H1 (cell line): ENCODE results near the gene CST8. TPM values are rescaled to one million over a fixed set of nuclear protein-coding genes. Genes with fewer than 3 reads are reported as not detected.

Experiments
- CTCF ChIA-PET: fragments of 300-600 bp; sonication (Branson Sonifier 250); formaldehyde crosslinking; loops from one replicate; lab custom pipeline; 2021; ENCODE audit not compliant: partially characterized antibody; lab: Charles Lee
- POLR2A ChIA-PET: fragments of 300-600 bp; sonication (Branson Sonifier 250); formaldehyde crosslinking; loops from one replicate; lab custom pipeline; 2021; ENCODE audit warnings: inconsistent platforms; ENCODE audit not compliant: partially characterized antibody; lab: Charles Lee
- DNase-seq, 2 experiments: peaks; one replicate each; pipeline versions ENCODE4 v3.0.0 to v3.0.0-alpha.2; 2010 to 2022; ENCODE audit warnings: low spot score in 2 of 2, low read depth in 1 of 2, mixed read lengths in 1 of 2
- FAIRE-seq: peaks from 2 replicates; lab custom pipeline; 2011; peaks lifted over from hg19 to GRCh38; lab: Jason Lieb, UNC
- H2AFZ ChIP-seq: 2 replicates; pipeline ENCODE4 v1.8.1; 2012; ENCODE audit warnings: low read length, inconsistent platforms
- H2AK5ac ChIP-seq: 2 replicates; pipeline ENCODE4 v1.6.1; 2013; ENCODE audit warnings: low read depth, low read length
- H2BK120ac ChIP-seq: replicated peaks from 2 replicates; pipeline ENCODE3; 2013; ENCODE audit warnings: low read depth, low read length, inconsistent platforms
- H2BK12ac ChIP-seq: 2 replicates; pipeline ENCODE4 v1.6.1; 2013; ENCODE audit warnings: low read depth, low read length
- H2BK15ac ChIP-seq: 2 replicates; pipeline ENCODE4 v1.6.1; 2013; ENCODE audit warnings: low read length
- H2BK20ac ChIP-seq: 2 replicates; pipeline ENCODE4 v1.6.1; 2013; ENCODE audit warnings: low read length
- H2BK5ac ChIP-seq: 2 replicates; pipeline ENCODE4 v1.6.1; 2013; ENCODE audit warnings: low read depth, low read length
- H3K14ac ChIP-seq: 2 replicates; pipeline ENCODE4 v1.6.1; 2013; ENCODE audit warnings: inconsistent platforms; ENCODE audit not compliant: insufficient read length
- H3K18ac ChIP-seq: 2 replicates; pipeline ENCODE4 v1.6.1; 2013; ENCODE audit warnings: low read length; ENCODE audit errors: extremely low read depth
- H3K23ac ChIP-seq: 2 replicates; pipeline ENCODE4 v1.6.1; 2013; ENCODE audit warnings: inconsistent platforms; ENCODE audit not compliant: insufficient read length
- H3K23me2 ChIP-seq: 2 replicates; pipeline ENCODE4 v1.6.1; 2013; ENCODE audit warnings: low read depth, low read length
- H3K27ac ChIP-seq: 2 replicates; pipeline ENCODE4 v1.6.1; 2011; ENCODE audit warnings: low read depth, low read length, inconsistent platforms
- H3K27me3 ChIP-seq, 4 experiments: replicated peaks in 1 of 4; 1 replicate in 1 of 4; 2 replicates in 3 of 4; pipeline versions ENCODE4 v1.6.1 to v1.8.1; 2011 to 2013; ENCODE audit warnings: low read length in 3 of 4, mild to moderate bottlenecking in 3 of 4, inconsistent platforms in 2 of 4, mixed read lengths in 2 of 4, moderate library complexity in 1 of 4; ENCODE audit not compliant: control insufficient read depth in 3 of 4, insufficient read depth in 3 of 4; ENCODE audit errors: extremely low read depth in 1 of 4
- H3K36me3 ChIP-seq, 4 experiments: 2 replicates each; pipeline versions ENCODE4 v1.6.1 to v1.8.1; 2011 to 2013; ENCODE audit warnings: mild to moderate bottlenecking in 4 of 4, low read length in 3 of 4, moderate library complexity in 2 of 4, control low read depth in 1 of 4, inconsistent platforms in 1 of 4; ENCODE audit not compliant: insufficient read depth in 4 of 4, control insufficient read depth in 2 of 4
- H3K4ac ChIP-seq: replicated peaks from 2 replicates; pipeline ENCODE3; 2013; ENCODE audit warnings: low read length, low read depth, mixed read lengths, inconsistent platforms; ENCODE audit not compliant: insufficient read length
- H3K4me1 ChIP-seq, 4 experiments: replicated peaks in 1 of 4; 1 replicate in 1 of 4; 2 replicates in 3 of 4; pipeline versions ENCODE4 v1.6.1 to v1.8.1; 2011 to 2013; ENCODE audit warnings: low read length in 3 of 4, inconsistent platforms in 2 of 4, mixed read lengths in 1 of 4; ENCODE audit not compliant: insufficient read depth in 4 of 4, control insufficient read depth in 3 of 4
- H3K4me2 ChIP-seq, 2 experiments: 2 replicates each; pipeline versions ENCODE4 v1.6.1 to v1.8.1; 2011 to 2013; ENCODE audit warnings: low read depth in 2 of 2, low read length in 2 of 2, control low read depth in 1 of 2, inconsistent platforms in 1 of 2, mild to moderate bottlenecking in 1 of 2; ENCODE audit not compliant: insufficient read depth in 1 of 2
- H3K4me3 ChIP-seq, 4 experiments: fragments of 200-600, 300-600 bp in 1 of 4; sonication (generic), shearing (Covaris generic), sonication (Bioruptor Twin) in 1 of 4; 2 replicates each; pipeline versions ENCODE4 v1.5.1 to v1.8.1; 2011 to 2016; ENCODE audit warnings: low read length in 4 of 4, low read depth in 3 of 4, control low read depth in 2 of 4, inconsistent platforms in 2 of 4, mild to moderate bottlenecking in 2 of 4, mixed read lengths in 1 of 4, moderate library complexity in 1 of 4; ENCODE audit not compliant: insufficient read depth in 2 of 4; ENCODE audit errors: extremely low read depth in 1 of 4
- H3K56ac ChIP-seq: replicated peaks from 2 replicates; pipeline ENCODE3; 2013; ENCODE audit warnings: low read depth, mild to moderate bottlenecking, mixed read lengths, low read length, inconsistent platforms; ENCODE audit not compliant: insufficient read length
- H3K79me1 ChIP-seq: 2 replicates; pipeline ENCODE4 v1.6.1; 2013; ENCODE audit warnings: low read depth, low read length, control low read depth
- H3K79me2 ChIP-seq, 2 experiments: 2 replicates each; pipeline versions ENCODE4 v1.6.1 to v1.8.1; 2012 to 2013; ENCODE audit warnings: low read length in 2 of 2, mild to moderate bottlenecking in 2 of 2, inconsistent platforms in 1 of 2; ENCODE audit not compliant: insufficient read depth in 2 of 2, control insufficient read depth in 1 of 2
- H3K9ac ChIP-seq, 4 experiments: replicated peaks in 1 of 4; 1 replicate in 1 of 4; 2 replicates in 3 of 4; pipeline versions ENCODE4 v1.6.1 to v1.8.1; 2011 to 2013; ENCODE audit warnings: low read depth in 3 of 4, low read length in 3 of 4, control low read depth in 2 of 4, mild to moderate bottlenecking in 2 of 4, moderate library complexity in 2 of 4, inconsistent platforms in 1 of 4; ENCODE audit errors: extremely low read depth in 1 of 4
- H3K9me3 ChIP-seq, 2 experiments: 2 replicates each; pipeline versions ENCODE4 v1.6.1 to v1.8.1; 2012 to 2013; ENCODE audit warnings: mild to moderate bottlenecking in 2 of 2, moderate library complexity in 2 of 2, control low read depth in 1 of 2, inconsistent platforms in 1 of 2, low read depth in 1 of 2, low read length in 1 of 2, mixed read lengths in 1 of 2; ENCODE audit not compliant: insufficient read depth in 2 of 2
- H4K20me1 ChIP-seq, 2 experiments: replicated peaks in 1 of 2; 2 replicates each; pipeline versions ENCODE3 to v1.8.1; 2011 to 2013; ENCODE audit warnings: inconsistent platforms in 2 of 2, low read length in 2 of 2, mild to moderate bottlenecking in 1 of 2; ENCODE audit not compliant: insufficient read depth in 2 of 2, control insufficient read depth in 1 of 2
- H4K5ac ChIP-seq: 2 replicates; pipeline ENCODE4 v1.6.1; 2013; ENCODE audit warnings: low read length, low read depth, mixed read lengths, inconsistent platforms; ENCODE audit not compliant: insufficient read length
- H4K8ac ChIP-seq: 2 replicates; pipeline ENCODE4 v1.8.0; 2013; ENCODE audit warnings: mild to moderate bottlenecking, moderate library complexity, low read length, inconsistent platforms; ENCODE audit not compliant: insufficient read depth; ENCODE audit errors: extremely low read depth
- H4K91ac ChIP-seq: replicated peaks from 2 replicates; pipeline ENCODE3; 2013; ENCODE audit warnings: low read length, mixed read lengths, inconsistent platforms; ENCODE audit not compliant: insufficient read length
- ATF3 ChIP-seq: IDR thresholded peaks from 2 replicates; pipeline ENCODE4 v1.6.1; 2011; ENCODE audit warnings: low read depth, mild to moderate bottlenecking, low read length; ENCODE audit not compliant: insufficient read depth
- BRCA1 ChIP-seq: IDR thresholded peaks from 2 replicates; pipeline ENCODE4 v1.6.1; 2012; ENCODE audit warnings: low read depth, low read length, improper control_type of control experiment
- CHD1 ChIP-seq: IDR thresholded peaks from 2 replicates; pipeline ENCODE4 v1.6.1; 2012; ENCODE audit warnings: low read depth, low read length, improper control_type of control experiment
- CHD2 ChIP-seq: IDR thresholded peaks from 2 replicates; pipeline ENCODE4 v1.6.1; 2012; ENCODE audit warnings: low read length, improper control_type of control experiment
- EGR1 ChIP-seq: IDR thresholded peaks from 2 replicates; pipeline ENCODE4 v1.6.1; 2011; ENCODE audit warnings: low read depth, low read length, borderline replicate concordance
- GABPA ChIP-seq: IDR thresholded peaks from 2 replicates; pipeline ENCODE4 v1.6.1; 2011; ENCODE audit warnings: mild to moderate bottlenecking, low read length, moderate library complexity, borderline replicate concordance; ENCODE audit not compliant: insufficient read depth
- HDAC6 ChIP-seq: IDR thresholded peaks from one replicate; pipeline ENCODE4 v1.7.1; 2012; ENCODE audit warnings: low read depth, mild to moderate bottlenecking, inconsistent platforms, low read length, moderate library complexity
- KDM4A ChIP-seq: IDR thresholded peaks from one replicate; pipeline ENCODE4 v1.7.1; 2012; ENCODE audit warnings: low read depth, mild to moderate bottlenecking, moderate library complexity, low read length, inconsistent platforms; ENCODE audit not compliant: severe bottlenecking
- POLR2A ChIP-seq, 2 experiments: IDR thresholded peaks; 1 replicate in 1 of 2; 2 replicates in 1 of 2; pipeline ENCODE4 v1.6.1; 2011; ENCODE audit warnings: low read depth in 2 of 2, low read length in 2 of 2, mild to moderate bottlenecking in 2 of 2; ENCODE audit errors: control extremely low read depth in 1 of 2
- RFX5 ChIP-seq: IDR thresholded peaks from 2 replicates; pipeline ENCODE4 v1.6.1; 2011; ENCODE audit warnings: low read depth, low read length, improper control_type of control experiment, borderline replicate concordance
- SIN3A ChIP-seq, 2 experiments: IDR thresholded peaks in 1 of 2; conservative IDR thresholded peaks in 1 of 2; 2 replicates each; pipeline ENCODE4 v1.6.1; 2011 to 2012; ENCODE audit warnings: low read length in 2 of 2, improper control_type of control experiment in 1 of 2, low read depth in 1 of 2, mild to moderate bottlenecking in 1 of 2
- TBP ChIP-seq: IDR thresholded peaks from 2 replicates; pipeline ENCODE4 v1.6.1; 2011; ENCODE audit warnings: low read depth, low read length, improper control_type of control experiment
- TEAD4 ChIP-seq: IDR thresholded peaks from 2 replicates; pipeline ENCODE4 v1.6.1; 2012; ENCODE audit warnings: low read depth, low read length, inconsistent platforms, mixed read lengths
- WGBS, 2 experiments: shearing (Covaris generic) in 1 of 2; methylation state at CpG; one replicate each; pipeline versions ENCODE4 v1.1.6 to v1.1.7; 2013 to 2015; ENCODE audit warnings: low lambda C conversion rate in 2 of 2, mixed read lengths in 2 of 2, inconsistent platforms in 1 of 2, low coverage in 1 of 2, missing lambda C conversion rate in 1 of 2; ENCODE audit not compliant: insufficient replicate concordance in 2 of 2, insufficient coverage in 1 of 2, insufficient read length in 1 of 2; ENCODE audit errors: extremely low coverage in 1 of 2, missing lambda C conversion rate in 1 of 2; 5-methylcytosine and 5-hydroxymethylcytosine counted together
- polyA plus RNA-seq, 7 experiments: library from polyadenylated mRNA; depleted of rRNA in 3 of 7; stranded (reverse) in 5 of 7; unstranded in 2 of 7; fragments of >200 nt in 5 of 7; fragments of 200-250 nt in 2 of 7; gene quantifications; 1 replicate in 5 of 7; 2 replicates in 1 of 7; 4 replicates in 1 of 7; pipeline versions ENCODE4 v1.2.1 to v1.2.3, GENCODE V29; 2011 to 2013; ENCODE audit warnings: missing spikeins in 2 of 7, mixed read lengths in 2 of 7
- total RNA-seq: library from RNA; stranded (reverse); fragmentation: NEBNext Ultra II Directional; extraction: Animal tissue kit (Norgen Biotek cat#: 25700); gene quantifications from 2 replicates; pipeline ENCODE4 v1.2.1, GENCODE V29; 2021

CST8 gene
- total and polyA plus RNA-seq, 2 of the 8 experiments (the other 6 are each of a cell fraction or from before 2014, with no cell fraction given), result not detected

- CTCF ChIA-PET, result interaction anchor here (1.1 to 2.6 kb wide), 5 partner anchors 11 to 147 kb away, joined by 3 to 9 read pairs (median 7); no protein-coding TSS in a partner anchor
- H3K4ac ChIP-seq, result no peak overlapping the region
- no peak overlapping the region; the same call in 1 of the 2 replicates for H2BK20ac ChIP-seq
- H3K14ac ChIP-seq, result no peak overlapping the region
- peak overlapping the region; percentile 57 for H4K91ac ChIP-seq
- H2AFZ ChIP-seq, result no peak overlapping the region
- POLR2A ChIA-PET, result no interaction called here
- H3K79me1 ChIP-seq, result no peaks in the 10 kb centered on the region
- H3K27ac ChIP-seq, result no peak overlapping the region
- no peaks in the 10 kb centered on the region for H3K79me2 ChIP-seq
- no peak overlapping the region for H2BK12ac ChIP-seq
- H3K4me3 ChIP-seq, result no peak overlapping the region
- H3K23me2 ChIP-seq, result no peaks in the 10 kb centered on the region
- H3K4me2 ChIP-seq, result no peak overlapping the region
- whole genome bisulfite sequencing, 2 experiments, result 90% methylated on average over 3 of the region's 3 CpGs; no CpG with 5 or more reads in 1 of the 2 experiments
- no peak overlapping the region for H3K18ac ChIP-seq
- no peak overlapping the region for H2BK5ac ChIP-seq
- H3K56ac ChIP-seq, result no peak overlapping the region
- no peak overlapping the region for H3K23ac ChIP-seq
- peaks cover 0 to 2% (median 0%) of the 10 kb centered on the region in 4 experiments; a peak in 1 of 8 replicates for H3K36me3 ChIP-seq
- peaks cover 3 to 5% of the 10 kb centered on the region in 2 experiments; a peak in 1 of 4 replicates for H3K9me3 ChIP-seq
- H3K4me1 ChIP-seq, result peaks cover 0 to 7% (median 0%) of the 10 kb centered on the region in 4 experiments; a peak in 1 of 7 replicates
- no peaks in the 10 kb centered on the region for H4K20me1 ChIP-seq
- FAIRE-seq, result no peak
- H2BK120ac ChIP-seq, result peak overlapping the region; percentile 52
- no peak overlapping the region for H2AK5ac ChIP-seq
- H2BK15ac ChIP-seq, result no peak overlapping the region
- H4K8ac ChIP-seq, result no peak overlapping the region
- no peak overlapping the region for H4K5ac ChIP-seq
- H3K27me3 ChIP-seq, result no peaks in the 10 kb centered on the region
- no peak overlapping the region for H3K9ac ChIP-seq
- no peak for DNase-seq
- no peak for TF ChIP-seq ATF3
- no peak for TF ChIP-seq RFX5
- no peak for TF ChIP-seq TBP
- TF ChIP-seq CHD2, result no peak
- no peak for TF ChIP-seq CHD1
- no peak for TF ChIP-seq EGR1
- no peak for TF ChIP-seq POLR2A (IDR thresholded peaks at IDR 0.05; ENCODE audit: control extremely low read depth in 1 of 2, low read depth in 2 of 2, low read length in 2 of 2)
- TF ChIP-seq TEAD4, result no peak
- TF ChIP-seq HDAC6, result no peak
- no peak for TF ChIP-seq GABPA
- TF ChIP-seq BRCA1, result no peak
- no peak for TF ChIP-seq KDM4A
- TF ChIP-seq SIN3A (conservative IDR thresholded peaks at IDR 0.05 in 1 of 2, IDR thresholded peaks at IDR 0.05 in 1 of 2; ENCODE audit: low read depth in 1 of 2, low read length in 2 of 2), result no peak
Observed at GRCh38 chr20:23459461-23460150, 31.3 kb upstream of the CST8 start.
